ENCODE measurements around the gene DOC2A. TPM values are rescaled to one million over a fixed set of nuclear protein-coding genes. Genes with fewer than 3 reads are reported as not detected.

The DOC2A gene
- total RNA-seq: 10 to 100 TPM in 1 of 4 donors, 1 to 10 TPM in 3; 7.2 to 28.8 (median 9.7) TPM

DNA sequence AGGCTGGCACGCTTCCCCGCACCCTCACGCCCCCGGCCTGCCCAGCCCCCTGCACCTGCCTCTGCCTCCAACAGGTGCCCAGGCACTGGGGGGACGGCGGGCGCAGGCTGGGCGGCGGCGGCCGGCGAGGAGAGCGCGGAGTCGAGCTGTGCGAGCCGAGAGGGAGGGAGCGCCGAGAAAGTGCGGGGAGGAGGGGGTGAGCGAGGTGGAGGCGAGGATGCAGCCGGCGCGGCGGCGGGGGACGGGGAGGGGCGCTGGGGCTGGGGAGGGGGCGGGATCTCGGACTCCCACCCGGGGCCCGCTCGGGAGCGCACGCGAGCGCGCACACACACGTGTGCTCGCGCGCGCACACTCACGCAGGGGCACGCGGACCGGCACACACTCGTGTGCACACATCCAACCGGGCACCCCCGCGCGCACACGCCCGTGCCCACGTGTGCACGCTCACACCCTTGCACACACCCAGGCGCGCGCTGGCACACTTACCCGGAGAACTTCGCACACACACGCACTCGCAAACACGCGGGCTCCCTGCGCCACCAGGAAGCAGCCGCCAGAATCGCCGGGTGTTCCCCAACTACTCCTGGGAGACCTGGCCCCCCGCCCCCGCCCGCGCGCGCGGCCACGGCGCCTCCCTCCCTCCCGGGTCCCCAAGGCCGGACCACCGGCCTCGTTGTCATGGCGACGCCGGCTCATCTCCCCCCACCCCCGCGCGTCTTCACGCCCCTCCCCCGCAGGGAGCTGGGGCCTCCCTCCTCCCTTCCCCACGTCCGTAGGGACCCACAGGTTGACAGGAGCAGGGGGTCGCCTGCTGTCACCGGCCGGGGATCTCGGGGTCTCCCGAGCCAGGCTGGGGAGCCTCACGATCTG lies at the start of gene DOC2A:
DOC2A (minus strand) TSS at position 184 of the 870 bp plus-strand sequence. CDS start 805 bp downstream, outside the sequence.
- intact Hi-C loops (cut with DNase I; ENCODE audit: low total_unique reads): no loop called here
- H3K36me3 ChIP-seq: no peaks in the 10 kb centered on the region
- in situ Hi-C loops (cut with MboI; ENCODE audit: low pct_ligation_motif_present in 1 of 4, low pct_unique_long_range_greater_than_20kb in 1 of 4, low sequenced_read_pairs in 3 of 4): loop anchor here in 2 of 4 donors (25.0 kb wide), 2 partner anchors 149 to 324 kb away; partner anchors contain the start of genes CDIPT (in 2 of the 2) and QPRT (in 1 of the 2)

DNA sequence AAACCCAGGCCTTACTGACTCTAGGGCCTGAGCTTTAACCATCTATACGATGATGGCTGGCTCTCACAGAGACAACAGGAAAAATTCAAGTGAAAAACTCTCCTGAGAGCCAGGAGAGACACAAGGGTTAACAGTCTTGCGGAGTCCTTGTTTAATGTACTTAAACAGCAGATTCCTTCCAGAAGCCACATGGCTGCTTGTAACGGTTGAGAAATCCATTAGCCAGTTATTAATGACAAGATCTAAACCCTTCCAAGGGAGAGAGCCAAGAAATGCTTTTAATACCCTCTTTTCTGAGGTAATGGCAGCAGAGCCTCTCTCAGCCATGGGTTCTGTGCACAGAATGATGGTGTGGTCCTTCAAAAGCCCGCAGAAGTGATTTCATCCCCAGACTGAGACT lies 49.5 kb upstream of the DOC2A start:
- Histone ChIP-seq H3K4me1 (peaks cover 10 to 21% (median 16%) of the 10 kb centered on the region in 4 donors), H3K27ac (no peak overlapping the region), H3K27me3 (no peaks in the 10 kb centered on the region), H3K4me3 (no peak overlapping the region), H3K36me3 (no peaks in the 10 kb centered on the region), H3K9me3 (no peaks in the 10 kb centered on the region)
- intact Hi-C loops (cut with DNase I; ENCODE audit: low total_unique reads): no loop called here
- TF ChIP-seq, protein P1, sequence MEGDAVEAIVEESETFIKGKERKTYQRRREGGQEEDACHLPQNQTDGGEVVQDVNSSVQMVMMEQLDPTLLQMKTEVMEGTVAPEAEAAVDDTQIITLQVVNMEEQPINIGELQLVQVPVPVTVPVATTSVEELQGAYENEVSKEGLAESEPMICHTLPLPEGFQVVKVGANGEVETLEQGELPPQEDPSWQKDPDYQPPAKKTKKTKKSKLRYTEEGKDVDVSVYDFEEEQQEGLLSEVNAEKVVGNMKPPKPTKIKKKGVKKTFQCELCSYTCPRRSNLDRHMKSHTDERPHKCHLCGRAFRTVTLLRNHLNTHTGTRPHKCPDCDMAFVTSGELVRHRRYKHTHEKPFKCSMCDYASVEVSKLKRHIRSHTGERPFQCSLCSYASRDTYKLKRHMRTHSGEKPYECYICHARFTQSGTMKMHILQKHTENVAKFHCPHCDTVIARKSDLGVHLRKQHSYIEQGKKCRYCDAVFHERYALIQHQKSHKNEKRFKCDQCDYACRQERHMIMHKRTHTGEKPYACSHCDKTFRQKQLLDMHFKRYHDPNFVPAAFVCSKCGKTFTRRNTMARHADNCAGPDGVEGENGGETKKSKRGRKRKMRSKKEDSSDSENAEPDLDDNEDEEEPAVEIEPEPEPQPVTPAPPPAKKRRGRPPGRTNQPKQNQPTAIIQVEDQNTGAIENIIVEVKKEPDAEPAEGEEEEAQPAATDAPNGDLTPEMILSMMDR (IDR thresholded peaks at IDR 0.05): no peak
- no peak for TF ChIP-seq EP300 (IDR thresholded peaks at IDR 0.05; ENCODE audit: low read depth)
- no peak for TF ChIP-seq POLR2AphosphoS5 (IDR thresholded peaks at IDR 0.05)
- TF ChIP-seq POLR2A (IDR thresholded peaks at IDR 0.05): no peak
- no peak for DNase-seq
- in situ Hi-C loops (cut with MboI; ENCODE audit: low pct_ligation_motif_present in 1 of 4, low pct_unique_long_range_greater_than_20kb in 1 of 4, low sequenced_read_pairs in 3 of 4): no loop called here
- WGBS, 2 donors (ENCODE audit: low coverage in 1 of 2): 71 to 79% methylated on average over 2 to 4 of the region's 4 CpGs

More for the DNA sequence above, at the start of gene DOC2A:
- TF ChIP-seq POLR2A (IDR thresholded peaks at IDR 0.05) (no peak), EP300 (IDR thresholded peaks at IDR 0.05; ENCODE audit: low read depth) (no peak), POLR2AphosphoS5 (IDR thresholded peaks at IDR 0.05) (no peak)
- TF ChIP-seq, protein P1 (IDR thresholded peaks at IDR 0.05): no peak
- DNase-seq: no peak
- peak within 1 kb of the TSS in 3 of 4 donors; percentile 9 to 48 (median 34) for H3K4me3 ChIP-seq
- no peaks in the 10 kb centered on the region for H3K9me3 ChIP-seq
- 1% methylated on average over 49 of the region's 99 CpGs; no CpG with 5 or more reads in 1 of the 2 donors for WGBS, 2 donors (ENCODE audit: low coverage in 1 of 2)
- H3K27me3 ChIP-seq: peaks cover 42% of the 10 kb centered on the region
- peaks cover 8 to 22% (median 15%) of the 10 kb centered on the region in 4 donors for H3K4me1 ChIP-seq
- H3K27ac ChIP-seq: no peak within 1 kb of the TSS

DNA sequence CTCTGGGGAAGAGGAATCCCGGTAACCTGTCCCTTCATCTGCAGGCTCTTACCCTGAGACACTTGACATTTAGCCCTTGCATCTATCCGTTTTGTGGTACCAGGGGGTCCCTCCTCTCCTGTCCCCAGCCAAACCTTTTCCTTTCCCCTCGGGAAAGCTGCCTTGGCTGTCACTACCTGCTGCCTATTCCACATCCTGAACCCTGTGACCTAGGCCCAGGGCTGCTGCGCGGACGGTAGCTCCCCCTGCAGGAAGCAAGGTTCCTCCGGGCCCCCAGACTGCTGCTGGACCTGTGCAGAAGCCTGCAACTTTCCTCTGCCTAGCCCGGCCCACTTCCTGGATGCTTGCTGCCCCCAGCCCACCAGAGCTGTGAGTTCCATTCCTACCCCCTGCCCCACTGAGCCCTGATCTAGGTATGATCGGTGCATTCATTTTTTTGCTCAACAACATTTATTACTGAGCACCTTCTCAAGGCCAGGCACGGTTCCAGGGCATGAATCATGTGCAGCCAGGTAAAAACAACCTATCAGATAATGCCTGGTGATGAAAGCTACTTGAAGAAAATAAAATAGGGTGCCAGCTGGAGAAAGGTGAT lies 44.2 kb upstream of the DOC2A start:
- DNase-seq: peak; percentile 54
- TF ChIP-seq, protein P1 (IDR thresholded peaks at IDR 0.05): peak; percentile 40 to 53 (median 43)
- no peak for TF ChIP-seq POLR2A (IDR thresholded peaks at IDR 0.05)
- WGBS, 2 donors (ENCODE audit: low coverage in 1 of 2): 18 to 29% methylated on average over 4 to 10 of the region's 10 CpGs
- in situ Hi-C loops (cut with MboI; ENCODE audit: low pct_ligation_motif_present in 1 of 4, low pct_unique_long_range_greater_than_20kb in 1 of 4, low sequenced_read_pairs in 3 of 4) (no loop called here), intact Hi-C loops (cut with DNase I; ENCODE audit: low total_unique reads) (no loop called here)
- Histone ChIP-seq H3K4me3 (no peak overlapping the region), H3K27me3 (no peaks in the 10 kb centered on the region), H3K4me1 (peaks cover 4 to 15% (median 13%) of the 10 kb centered on the region in 4 donors), H3K9me3 (no peaks in the 10 kb centered on the region), H3K36me3 (no peaks in the 10 kb centered on the region), H3K27ac (no peak overlapping the region)

DNA sequence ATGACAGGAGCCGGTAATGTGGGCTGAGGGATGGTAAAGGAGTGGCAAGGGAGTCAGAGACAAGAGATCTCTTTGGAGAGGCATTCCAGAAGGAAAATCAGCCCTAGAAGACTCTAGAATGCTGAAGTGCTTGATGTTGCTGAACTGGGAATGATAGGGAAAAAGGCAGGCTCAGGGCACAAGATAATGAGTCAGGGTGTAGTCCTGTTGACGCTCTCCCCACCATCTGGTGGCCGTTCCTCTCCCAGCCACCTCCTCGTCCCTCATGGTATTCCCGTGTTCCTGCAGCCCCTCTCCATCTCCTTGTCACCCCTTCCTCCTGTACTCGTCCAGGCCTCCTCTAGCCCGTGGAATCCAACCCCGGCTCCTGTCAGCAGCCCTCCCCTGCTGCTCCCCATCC lies 43.6 kb upstream of the DOC2A start:
- 71 to 85% methylated on average over 6 to 8 of the region's 8 CpGs for WGBS, 2 donors (ENCODE audit: low coverage in 1 of 2)
- Histone ChIP-seq H3K4me1 (peaks cover 4 to 15% (median 13%) of the 10 kb centered on the region in 4 donors), H3K36me3 (no peaks in the 10 kb centered on the region), H3K4me3 (no peak overlapping the region), H3K27ac (no peak overlapping the region), H3K27me3 (no peaks in the 10 kb centered on the region), H3K9me3 (no peaks in the 10 kb centered on the region)
- intact Hi-C loops (cut with DNase I; ENCODE audit: low total_unique reads) (no loop called here), in situ Hi-C loops (cut with MboI; ENCODE audit: low pct_ligation_motif_present in 1 of 4, low pct_unique_long_range_greater_than_20kb in 1 of 4, low sequenced_read_pairs in 3 of 4) (no loop called here)
- DNase-seq: no peak
- TF ChIP-seq POLR2AphosphoS5 (IDR thresholded peaks at IDR 0.05): no peak
- TF ChIP-seq POLR2A (IDR thresholded peaks at IDR 0.05): no peak
- no peak for TF ChIP-seq EP300 (IDR thresholded peaks at IDR 0.05; ENCODE audit: low read depth)
- TF ChIP-seq, protein P1 (IDR thresholded peaks at IDR 0.05): no peak
